HepG2 (cell line): Measurements from ENCODE around the gene MMP3.

ENCODE experiments used
- CTCF ChIP-seq: sonication (generic); formaldehyde crosslinking; IDR thresholded peaks from 2 replicates; pipeline ENCODE4 v1.5.0; 2020; ENCODE audit warnings: mild to moderate bottlenecking, missing genetic modification reagents, moderate library complexity
- EP300 ChIP-seq, 3 experiments: sonication (generic) in 1 of 3; formaldehyde crosslinking in 1 of 3; IDR thresholded peaks; 2 replicates each; pipeline versions ENCODE4 v1.5.1 to v1.6.1; 2011 to 2020; ENCODE audit warnings: low read depth in 2 of 3, low read length in 2 of 3, borderline replicate concordance in 1 of 3, improper control_type of control experiment in 1 of 3, mild to moderate bottlenecking in 1 of 3, missing genetic modification reagents in 1 of 3, moderate library complexity in 1 of 3
- HOXA5 ChIP-seq: sonication (generic); formaldehyde crosslinking; IDR thresholded peaks from 2 replicates; pipeline ENCODE4 v1.4.0; 2020; ENCODE audit warnings: missing genetic modification reagents
- NR2F2 ChIP-seq: IDR thresholded peaks from 2 replicates; pipeline ENCODE4 v1.6.1; 2012; ENCODE audit warnings: low read depth, inconsistent platforms, borderline replicate concordance
- PLRG1 ChIP-seq: fragments of 450-650 bp; conservative IDR thresholded peaks from 2 replicates; pipeline ENCODE4 v1.6.1; 2016
- ZNF232 ChIP-seq: sonication (generic); formaldehyde crosslinking; IDR thresholded peaks from 2 replicates; pipeline ENCODE4 v1.4.0; 2020; ENCODE audit warnings: missing genetic modification reagents, borderline replicate concordance
- ZNF546 ChIP-seq: sonication (generic); formaldehyde crosslinking; conservative IDR thresholded peaks from 2 replicates; pipeline ENCODE4 v1.8.1; 2023; ENCODE audit warnings: mild to moderate bottlenecking, missing genetic modification reagents
- ZZZ3 ChIP-seq: sonication (generic); formaldehyde crosslinking; IDR thresholded peaks from 2 replicates; pipeline ENCODE4 v1.4.0; 2020; ENCODE audit warnings: missing genetic modification reagents, mild to moderate bottlenecking, borderline replicate concordance
- TF ChIP-seq, protein P1 (sequence below), 2 experiments: fragments of 450-650 bp in 1 of 2; sonication (generic) in 1 of 2; formaldehyde crosslinking; IDR thresholded peaks; 2 replicates each; pipeline versions ENCODE4 v1.5.0 to v1.8.0; 2020 to 2022; ENCODE audit warnings: mild to moderate bottlenecking in 1 of 2, missing genetic modification reagents in 1 of 2

- no peak for TF ChIP-seq ZZZ3 (CRISPR knock-in tag)
- TF ChIP-seq, protein P1, sequence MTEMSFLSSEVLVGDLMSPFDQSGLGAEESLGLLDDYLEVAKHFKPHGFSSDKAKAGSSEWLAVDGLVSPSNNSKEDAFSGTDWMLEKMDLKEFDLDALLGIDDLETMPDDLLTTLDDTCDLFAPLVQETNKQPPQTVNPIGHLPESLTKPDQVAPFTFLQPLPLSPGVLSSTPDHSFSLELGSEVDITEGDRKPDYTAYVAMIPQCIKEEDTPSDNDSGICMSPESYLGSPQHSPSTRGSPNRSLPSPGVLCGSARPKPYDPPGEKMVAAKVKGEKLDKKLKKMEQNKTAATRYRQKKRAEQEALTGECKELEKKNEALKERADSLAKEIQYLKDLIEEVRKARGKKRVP (CRISPR knock-in tag; IDR thresholded peaks at IDR 0.05), result no peak
- TF ChIP-seq ZNF232, result no peak
- no peak for TF ChIP-seq HOXA5
- TF ChIP-seq CTCF (CRISPR knock-in tag), result no peak
- no peak for TF ChIP-seq PLRG1
- no peak for TF ChIP-seq ZNF546 (CRISPR knock-in tag)
- TF ChIP-seq EP300 (IDR thresholded peaks at IDR 0.05; ENCODE audit: low read depth in 2 of 2, low read length in 2 of 2), result no peak
- no peak for TF ChIP-seq EP300 (CRISPR knock-in tag; IDR thresholded peaks at IDR 0.05; ENCODE audit: borderline replicate concordance)
- TF ChIP-seq NR2F2, result no peak
Observed at GRCh38 chr11:102836290-102836875, 7.0 kb downstream of the MMP3 start.
